Measurements from ENCODE around the gene NEAT1. TPM values are rescaled to one million over a fixed set of nuclear protein-coding genes. Genes with fewer than 3 reads are reported as not detected.

NEAT1 gene
- total and polyA plus RNA-seq, 9 of the 15 experiments (the other 6 are each of a cell fraction or from before 2014, with no cell fraction given), result 20.1 to 389 (median 62.8) TPM

GRCh38 chr11:65425971-65426838 is 3.6 kb downstream of the NEAT1 start (continued):
- TF ChIP-seq ZNF280A (IDR thresholded peaks at IDR 0.05; ENCODE audit: low read depth, partially characterized antibody) (no peak), HMGN3 (IDR thresholded peaks at IDR 0.05; ENCODE audit: borderline replicate concordance, extremely low read depth, insufficient read length, low read depth, low read length) (no peak), ZNF239 (CRISPR knock-in tag; IDR thresholded peaks at IDR 0.05) (no peak), ZFP30 (CRISPR knock-in tag; IDR thresholded peaks at IDR 0.05; ENCODE audit: borderline replicate concordance) (no peak), PATZ1 (CRISPR knock-in tag; IDR thresholded peaks at IDR 0.05; ENCODE audit: borderline replicate concordance) (no peak), KAT8 (IDR thresholded peaks at IDR 0.05; ENCODE audit: low read depth) (0 out of 2 replicates have a peak, but pooled peaks have one; percentile 20), ZNF232 (CRISPR knock-in tag; IDR thresholded peaks at IDR 0.05) (no peak), ZNF140 (CRISPR knock-in tag; IDR thresholded peaks at IDR 0.05) (0 out of 2 replicates have a peak, but pooled peaks have one; percentile 27), RBM34 (IDR thresholded peaks at IDR 0.05; ENCODE audit: borderline replicate concordance, insufficient read depth, low read length) (no peak), HNRNPL (IDR thresholded peaks at IDR 0.05; ENCODE audit: low read depth, low read length) (no peak; the same call in 1 of the 2 replicates), CCNT2 (IDR thresholded peaks at IDR 0.05; ENCODE audit: borderline replicate concordance, extremely low read depth, insufficient read length, low read depth, low read length) (no peak), NFE2L1 (tag; IDR thresholded peaks at IDR 0.05; ENCODE audit: borderline replicate concordance, low read depth) (no peak), GABPB2 (CRISPR knock-in tag; conservative IDR thresholded peaks at IDR 0.05) (no peak), PRMT5 (CRISPR knock-in tag; IDR thresholded peaks at IDR 0.05) (no peak), SIN3A (IDR thresholded peaks at IDR 0.05; ENCODE audit: borderline replicate concordance in 2 of 2, control insufficient read depth in 1 of 2, low read depth in 2 of 2, low read length in 2 of 2) (peak in 1 of 2 experiments; percentile 80; a peak in 1 of 4 replicates), TBP (optimal IDR thresholded peaks at IDR 0.05; ENCODE audit: low read depth, low read length) (no peak), SRSF3 (IDR thresholded peaks at IDR 0.05; ENCODE audit: insufficient read depth, low read length) (no peak), ZNF23 (CRISPR knock-in tag; IDR thresholded peaks at IDR 0.05) (no peak), AFF4 (CRISPR knock-in tag; IDR thresholded peaks at IDR 0.05) (peak; percentile 87)

All from K562 (cell line).